Activated naive CD4-positive, alpha-beta T cell treated with anti-CD3 and anti-CD28 coated beads, Interleukin-2, amount 50 U/mL, for 72 hours (primary cell): ENCODE measurements around the gene PRKN. TPM values are rescaled to one million over a fixed set of nuclear protein-coding genes. Genes with fewer than 3 reads are reported as not detected.

ENCODE experiments used
- ATAC-seq, 2 donors: fragments of 150-1000 bp; cut with Tn5 transposase; 2 replicates each; pipeline ENCODE4 v1.10.0; 2021; ENCODE audit warnings: mild to moderate bottlenecking in 2 of 2, moderate library complexity in 2 of 2
- DNase-seq, 2 donors: peaks; one replicate each; pipeline ENCODE4 v3.0.0; 2021 to 2022; ENCODE audit warnings: low spot score in 2 of 2
- H3K27ac Mint-ChIP-seq, 2 donors: one replicate each; pipeline ENCODE4 v1.8.0; 2022; ENCODE audit warnings: mild to moderate bottlenecking in 2 of 2, mixed read lengths in 2 of 2
- H3K36me3 Mint-ChIP-seq, 2 donors: one replicate each; pipeline ENCODE4 v1.8.0; 2022; ENCODE audit warnings: mixed read lengths in 2 of 2
- H3K9me3 Mint-ChIP-seq, 2 donors: one replicate each; pipeline ENCODE4 v1.8.0; 2022; ENCODE audit warnings: mixed read lengths in 2 of 2
- total RNA-seq, 2 donors: library from RNA; stranded (reverse); gene quantifications; one replicate each; pipeline ENCODE4 v1.2.3, GENCODE V29; 2022

The PRKN gene
- total RNA-seq, 2 donors from 2014 or later, result 0.57 to 4.1 TPM

DNA sequence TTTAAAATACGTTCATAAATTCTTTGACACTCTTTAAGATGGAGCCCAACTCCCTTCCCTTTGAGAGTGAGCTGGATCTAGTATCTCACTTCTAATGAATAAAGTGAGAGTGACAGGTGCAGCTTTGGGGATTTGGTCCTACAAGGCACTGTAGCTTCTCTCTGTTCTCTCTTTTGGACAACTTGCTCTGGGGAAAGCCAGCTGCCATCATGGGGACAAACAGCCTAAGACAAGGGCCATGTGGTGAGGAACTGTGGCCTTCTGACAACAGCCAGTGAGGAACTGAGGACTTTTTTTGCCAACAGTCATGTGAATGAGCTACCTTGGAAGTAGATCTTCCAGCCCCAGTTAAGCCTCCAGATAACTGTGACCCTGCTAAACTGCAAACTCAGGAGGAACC lies 1180.9 kb downstream of the PRKN start:
- H3K36me3 Mint-ChIP-seq, result peaks cover 0 to 5% of the 10 kb centered on the region in 2 donors
- H3K27ac Mint-ChIP-seq, result no peak overlapping the region
- no peak for ATAC-seq

DNA sequence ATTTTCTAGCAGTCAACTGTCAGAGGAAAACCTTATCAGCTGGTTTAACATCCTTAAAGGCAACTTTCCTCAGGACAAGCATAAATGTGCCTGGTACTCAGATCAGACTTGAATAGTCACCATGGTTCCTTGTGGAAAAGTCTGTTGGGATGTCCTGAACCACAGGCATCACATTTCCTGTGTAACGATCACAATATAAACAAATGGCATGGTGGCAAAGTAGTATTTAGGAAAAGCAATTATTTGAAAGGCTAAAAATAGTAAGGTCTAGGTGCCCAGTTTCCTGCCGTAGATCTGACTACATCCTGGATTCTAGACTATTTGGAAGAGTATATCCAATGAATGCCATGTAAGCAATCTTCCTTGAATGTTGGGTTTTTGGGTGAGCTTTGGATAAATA lies 1181.8 kb downstream of the PRKN start:
- H3K9me3 Mint-ChIP-seq, result no peaks in the 10 kb centered on the region

More for the DNA sequence above, 1180.9 kb downstream of the PRKN start:
- DNase-seq, result no peak
- H3K9me3 Mint-ChIP-seq, result peaks cover 0 to 4% of the 10 kb centered on the region in 2 donors

DNA sequence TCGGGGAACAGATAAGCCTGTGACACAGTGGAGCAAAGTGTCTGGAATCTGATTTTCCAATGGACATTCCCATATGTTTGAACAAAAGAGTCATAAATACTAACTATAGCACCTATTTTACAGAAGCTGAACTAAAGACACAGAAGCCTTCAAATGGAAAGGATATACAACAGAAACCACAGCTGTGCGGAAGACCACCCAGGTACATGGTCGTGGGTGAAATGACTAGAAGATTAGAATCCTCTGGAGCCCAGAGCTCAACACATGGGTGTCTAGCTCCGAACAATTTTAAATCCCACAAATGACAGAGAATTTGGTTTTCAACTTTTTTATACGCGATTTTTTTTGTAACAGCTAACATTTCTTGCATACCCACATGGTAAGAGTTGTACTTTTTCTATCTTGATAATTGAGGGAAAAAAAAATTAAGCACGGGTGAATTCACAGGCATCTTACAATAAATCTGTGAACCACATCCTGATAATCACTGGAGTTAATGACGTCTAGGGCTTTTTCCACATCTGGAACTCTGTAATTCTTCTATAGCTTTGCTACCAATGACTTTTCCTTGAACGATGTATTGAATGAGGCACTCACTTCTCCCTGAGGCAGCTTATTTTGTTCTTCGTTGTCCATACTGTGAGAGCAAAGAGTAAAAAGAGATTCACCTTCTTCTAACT lies 1182.6 kb downstream of the PRKN start:
- H3K9me3 Mint-ChIP-seq, result no peaks in the 10 kb centered on the region
- no peaks in the 10 kb centered on the region for H3K36me3 Mint-ChIP-seq
- ATAC-seq (no peak), DNase-seq (no peak)
- H3K27ac Mint-ChIP-seq, result no peak overlapping the region

More for the DNA sequence above, 1181.8 kb downstream of the PRKN start:
- no peaks in the 10 kb centered on the region for H3K36me3 Mint-ChIP-seq
- ATAC-seq (no peak), DNase-seq (no peak)
- H3K27ac Mint-ChIP-seq, result no peak overlapping the region

DNA sequence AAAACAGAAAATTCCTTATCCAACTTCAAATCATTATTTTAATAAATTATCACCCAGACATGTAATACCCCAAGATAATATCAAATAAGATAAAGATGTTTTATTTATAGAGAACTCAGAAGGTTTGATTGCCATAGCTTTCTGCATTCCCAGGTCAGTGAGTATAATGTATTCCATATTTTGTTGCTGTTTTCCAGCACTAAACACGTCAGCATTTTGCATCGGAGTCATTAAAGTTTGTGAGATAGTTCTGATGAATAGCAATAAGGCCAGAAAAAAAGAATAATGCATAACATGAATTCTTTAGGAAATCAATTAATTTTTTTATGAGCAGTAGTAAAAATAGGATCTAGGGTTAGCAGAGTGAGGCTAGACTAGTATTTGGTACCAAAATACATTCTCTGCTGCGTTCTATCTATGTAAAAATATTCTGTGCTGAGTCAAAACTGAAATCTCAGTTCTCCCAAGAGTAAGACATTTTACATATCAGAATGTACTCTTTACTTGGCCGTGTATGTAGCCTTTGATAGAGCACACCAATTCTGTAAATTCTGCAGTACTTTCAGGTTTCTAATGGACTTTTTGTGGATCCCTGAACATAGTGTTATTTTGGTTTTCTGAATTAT lies 1183.8 kb downstream of the PRKN start:
- H3K9me3 Mint-ChIP-seq, result no peaks in the 10 kb centered on the region
- ATAC-seq (no peak), DNase-seq (no peak)
- no peak overlapping the region for H3K27ac Mint-ChIP-seq
- H3K36me3 Mint-ChIP-seq, result no peaks in the 10 kb centered on the region

DNA sequence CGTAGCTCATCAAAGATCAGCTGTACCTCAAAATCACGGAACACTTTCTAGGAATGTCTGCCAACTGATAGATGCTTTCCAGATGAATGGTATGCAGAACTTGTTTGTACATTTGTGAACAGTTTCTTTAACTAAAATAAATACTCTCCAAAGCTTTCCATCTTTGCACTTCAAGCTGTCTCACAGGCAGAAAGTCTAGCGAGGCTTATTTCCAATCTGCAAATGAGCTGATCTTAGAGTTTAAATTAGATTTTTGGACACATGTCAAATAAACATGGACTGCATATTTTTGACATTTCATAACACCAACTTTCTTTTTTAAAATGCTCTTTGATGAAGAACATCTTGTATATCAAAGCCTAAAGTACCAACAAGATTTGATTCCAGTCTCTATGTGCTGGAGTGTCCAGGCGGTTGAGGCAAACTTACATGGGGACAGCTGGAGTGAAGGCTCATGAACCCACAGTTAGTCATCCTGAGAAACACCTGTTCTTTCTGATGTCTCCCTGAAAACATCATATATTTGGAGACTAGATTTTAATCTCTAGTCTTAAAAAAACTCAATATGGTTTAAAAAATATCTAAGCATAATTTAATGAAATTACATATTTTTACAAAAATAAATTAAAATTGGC lies 1185.1 kb downstream of the PRKN start:
- Mint-ChIP-seq H3K36me3 (no peaks in the 10 kb centered on the region), H3K27ac (no peak overlapping the region), H3K9me3 (no peaks in the 10 kb centered on the region)
- DNase-seq (no peak), ATAC-seq (no peak)

DNA sequence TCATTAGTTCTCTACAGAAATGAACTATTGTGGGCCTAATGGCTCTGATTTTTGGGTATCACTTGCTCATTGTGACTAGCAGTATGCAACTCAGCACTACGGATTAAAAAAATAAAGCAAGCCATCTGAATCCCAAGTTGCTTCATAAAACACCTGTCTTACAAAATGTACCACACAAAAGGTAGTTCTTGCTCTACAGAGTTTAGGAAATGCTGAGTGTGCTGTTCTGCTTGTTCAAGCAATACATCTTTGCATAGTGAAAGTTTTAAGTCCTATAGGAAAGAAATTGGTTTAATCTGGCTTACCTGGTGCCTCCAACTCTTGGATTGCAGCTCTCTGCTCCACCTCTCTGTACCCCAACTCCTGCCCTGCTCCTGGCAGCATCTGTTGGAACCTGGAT lies 1187.0 kb downstream of the PRKN start:
- ATAC-seq (no peak), DNase-seq (no peak)
- H3K27ac Mint-ChIP-seq, result no peak overlapping the region
- no peaks in the 10 kb centered on the region for H3K36me3 Mint-ChIP-seq
- H3K9me3 Mint-ChIP-seq, result no peaks in the 10 kb centered on the region

DNA sequence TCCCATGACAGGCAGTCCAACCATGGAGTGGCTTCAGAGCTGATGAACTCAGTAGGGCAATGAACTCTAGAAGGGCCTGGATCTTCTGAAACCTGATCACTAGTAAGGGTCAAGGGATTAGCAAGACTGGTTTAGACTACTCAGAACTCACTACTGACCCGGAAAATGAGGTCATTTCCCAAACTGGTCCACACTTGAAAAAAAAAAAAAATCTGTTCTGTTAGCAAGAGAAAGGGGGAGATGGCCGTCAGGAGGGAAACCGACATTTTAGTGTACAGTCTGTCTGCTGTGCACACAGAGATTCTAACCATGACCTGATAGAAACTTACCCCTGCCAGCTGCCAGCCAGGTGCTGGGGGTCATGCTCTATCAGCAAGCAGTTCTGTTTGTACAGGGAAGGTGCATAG lies 1191.3 kb downstream of the PRKN start:
- H3K9me3 Mint-ChIP-seq, result no peaks in the 10 kb centered on the region
- ATAC-seq (no peak), DNase-seq (no peak)
- no peaks in the 10 kb centered on the region for H3K36me3 Mint-ChIP-seq
- H3K27ac Mint-ChIP-seq, result no peak overlapping the region

DNA sequence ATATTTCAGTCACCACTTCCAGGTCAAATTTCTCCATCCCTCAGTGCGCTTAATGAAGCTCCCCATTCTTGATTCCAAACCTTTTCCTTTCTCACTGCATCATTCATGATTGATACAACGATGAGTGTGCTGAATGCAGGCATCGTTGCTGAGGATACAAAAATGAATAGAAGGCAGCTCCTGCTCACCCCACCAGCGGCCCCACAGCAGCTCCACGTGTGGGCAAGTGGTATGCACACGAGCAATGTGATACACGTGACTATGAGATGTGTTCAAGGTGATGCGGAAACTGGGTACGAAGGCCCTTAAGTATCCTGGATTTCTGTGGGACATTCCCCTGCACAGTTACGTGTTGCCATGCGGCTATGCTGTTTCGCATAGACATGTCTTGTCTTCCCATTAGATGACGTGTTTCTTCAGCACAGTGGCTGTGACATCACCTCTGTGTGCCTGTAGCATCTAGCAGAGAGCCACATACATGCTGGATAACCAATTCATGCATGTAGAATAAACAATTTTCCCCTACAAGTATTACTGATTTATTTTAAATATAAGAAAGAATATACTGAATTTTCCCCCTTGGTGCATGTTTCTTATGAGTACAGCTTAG lies 1193.2 kb downstream of the PRKN start:
- Mint-ChIP-seq H3K27ac (no peak overlapping the region), H3K36me3 (no peaks in the 10 kb centered on the region), H3K9me3 (no peaks in the 10 kb centered on the region)
- ATAC-seq, result no peak
- DNase-seq, result no peak

DNA sequence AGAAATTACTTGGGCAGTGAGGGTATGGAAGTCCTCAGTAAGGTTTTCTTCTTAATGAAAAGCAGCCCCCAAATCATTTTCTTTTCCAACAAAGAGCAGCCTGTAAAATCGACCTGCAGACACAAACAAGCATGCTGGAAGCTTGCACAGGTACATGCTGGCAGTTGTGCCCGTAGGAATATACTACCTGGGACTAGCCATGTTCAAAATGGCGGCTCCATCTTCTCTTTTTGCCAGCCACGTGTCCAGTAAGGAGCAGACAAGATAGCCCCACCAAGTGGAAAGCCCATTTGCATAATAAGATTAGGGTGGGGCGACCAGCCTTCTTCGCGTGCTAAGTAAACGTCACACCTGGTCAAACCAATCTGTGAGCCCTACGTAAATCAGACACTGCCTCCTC lies 1194.3 kb downstream of the PRKN start:
- Mint-ChIP-seq H3K9me3 (no peaks in the 10 kb centered on the region), H3K27ac (no peak overlapping the region), H3K36me3 (no peaks in the 10 kb centered on the region)
- DNase-seq, result no peak
- ATAC-seq, result no peak

DNA sequence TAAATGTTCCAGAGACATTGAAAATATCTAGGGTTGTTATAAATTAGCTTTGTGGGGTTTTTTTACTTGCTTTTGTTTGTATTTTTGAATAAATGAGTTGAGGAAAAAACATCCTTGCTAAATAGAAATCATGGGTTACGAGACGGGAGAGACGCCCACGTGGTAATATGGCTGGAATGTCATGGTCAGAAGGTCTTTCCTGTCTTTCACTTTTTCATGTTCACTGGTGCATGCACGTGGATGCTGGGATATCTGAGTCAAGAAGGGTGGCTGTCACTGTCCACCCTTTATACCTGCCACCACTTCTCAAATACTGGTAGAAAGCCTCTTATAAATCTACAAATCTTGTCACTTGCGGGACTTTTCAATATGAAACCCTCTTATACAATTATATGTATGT lies 1195.0 kb downstream of the PRKN start:
- ATAC-seq (no peak), DNase-seq (no peak)
- no peaks in the 10 kb centered on the region for H3K9me3 Mint-ChIP-seq

DNA sequence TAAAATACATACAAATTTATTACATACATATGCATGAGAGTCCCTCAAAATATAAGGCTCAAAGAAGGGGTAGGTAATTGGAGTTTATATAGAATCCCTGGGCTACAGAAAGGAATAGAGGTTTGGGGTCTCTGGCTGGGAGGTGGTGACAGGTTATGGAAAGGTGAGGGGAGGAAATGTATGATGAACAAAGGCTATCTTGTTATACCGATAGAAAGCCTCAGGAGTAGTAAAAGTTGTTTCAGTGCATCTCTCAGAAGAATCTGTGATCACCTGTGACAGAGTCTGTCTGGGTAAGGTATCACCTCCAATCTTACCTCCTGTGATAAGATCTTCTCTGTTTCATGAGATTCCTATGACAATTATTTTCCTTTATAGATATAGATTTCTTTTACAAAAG lies 1200.8 kb downstream of the PRKN start:
- no peak for ATAC-seq
- H3K27ac Mint-ChIP-seq, result no peak overlapping the region
- H3K36me3 Mint-ChIP-seq, result no peaks in the 10 kb centered on the region
- H3K9me3 Mint-ChIP-seq, result no peaks in the 10 kb centered on the region
- DNase-seq, result no peak

More for the DNA sequence above, 1195.0 kb downstream of the PRKN start:
- Mint-ChIP-seq H3K36me3 (no peaks in the 10 kb centered on the region), H3K27ac (no peak overlapping the region)

DNA sequence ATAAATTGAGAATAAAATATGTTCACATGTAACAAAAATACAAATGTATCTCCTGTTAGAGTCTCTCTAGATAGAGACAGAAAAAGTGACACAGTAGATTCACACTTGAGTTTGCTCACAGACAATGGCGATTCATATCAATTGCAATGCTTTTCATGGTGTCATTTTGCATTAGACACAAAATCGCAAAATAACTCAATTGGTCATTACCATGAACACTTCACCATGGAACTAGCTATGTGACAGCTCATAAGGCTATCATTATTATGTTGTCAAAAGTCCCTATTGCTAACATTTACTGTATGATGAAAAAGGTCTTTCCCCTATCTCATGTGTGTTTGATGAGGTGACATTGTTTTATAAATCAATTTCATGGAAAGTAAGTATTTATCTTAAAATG lies 1204.2 kb downstream of the PRKN start:
- DNase-seq, result no peak
- ATAC-seq, result no peak
- H3K27ac Mint-ChIP-seq, result no peak overlapping the region
- no peaks in the 10 kb centered on the region for H3K36me3 Mint-ChIP-seq
- H3K9me3 Mint-ChIP-seq, result peaks cover 0 to 4% of the 10 kb centered on the region in 2 donors

DNA sequence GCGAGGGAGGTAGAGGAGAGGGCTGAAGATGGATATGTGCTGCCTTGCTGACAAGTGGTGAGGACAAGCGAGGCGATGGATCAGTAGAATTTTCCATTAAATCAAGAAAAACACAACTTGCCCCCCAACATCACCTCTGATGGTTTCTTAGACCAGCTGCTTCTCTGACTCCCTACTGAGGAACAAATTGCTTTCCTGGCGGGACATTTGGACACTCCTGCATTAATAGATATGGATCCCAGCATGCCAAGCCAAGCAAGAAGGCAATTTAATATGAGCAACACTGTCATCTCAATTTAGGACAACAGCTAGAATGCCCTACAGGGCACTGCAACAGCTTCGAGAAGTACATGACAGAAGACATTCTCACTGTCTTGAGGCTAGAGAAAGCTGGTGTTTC lies 1205.3 kb downstream of the PRKN start:
- no peak for ATAC-seq
- peaks cover 0 to 4% of the 10 kb centered on the region in 2 donors for H3K9me3 Mint-ChIP-seq
- no peak overlapping the region for H3K27ac Mint-ChIP-seq
- no peak for DNase-seq
- H3K36me3 Mint-ChIP-seq, result no peaks in the 10 kb centered on the region

DNA sequence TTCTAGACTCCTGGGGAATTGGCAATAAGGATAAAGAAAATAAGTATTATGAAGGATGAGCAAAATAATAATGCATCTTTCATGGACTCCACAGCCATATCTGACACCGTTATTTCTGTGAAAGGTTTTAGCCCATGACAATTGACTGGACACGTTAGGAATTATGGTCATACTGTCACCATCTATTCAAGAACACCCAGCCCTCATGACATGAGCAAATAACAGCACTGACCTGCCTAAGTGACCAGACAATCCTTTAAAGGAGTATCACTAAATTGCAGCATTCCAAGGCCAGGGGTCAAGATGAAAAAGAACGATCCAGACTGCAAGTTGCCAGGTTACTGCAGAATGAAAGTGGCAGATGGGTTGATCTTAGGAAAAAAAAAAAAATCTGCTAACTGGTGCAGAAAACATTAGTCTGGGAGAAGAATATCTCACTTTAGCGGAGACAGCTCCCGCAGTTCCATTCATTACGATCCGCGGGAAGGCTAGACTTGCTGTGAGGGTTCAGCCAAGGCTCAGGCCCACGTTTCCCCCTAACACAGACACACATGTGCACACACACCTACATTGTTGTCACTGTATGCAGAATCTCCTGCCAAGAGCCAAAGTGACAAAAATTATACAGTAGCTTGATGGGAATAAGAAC lies 1216.0 kb downstream of the PRKN start:
- no peak overlapping the region for H3K27ac Mint-ChIP-seq
- DNase-seq, result no peak

DNA sequence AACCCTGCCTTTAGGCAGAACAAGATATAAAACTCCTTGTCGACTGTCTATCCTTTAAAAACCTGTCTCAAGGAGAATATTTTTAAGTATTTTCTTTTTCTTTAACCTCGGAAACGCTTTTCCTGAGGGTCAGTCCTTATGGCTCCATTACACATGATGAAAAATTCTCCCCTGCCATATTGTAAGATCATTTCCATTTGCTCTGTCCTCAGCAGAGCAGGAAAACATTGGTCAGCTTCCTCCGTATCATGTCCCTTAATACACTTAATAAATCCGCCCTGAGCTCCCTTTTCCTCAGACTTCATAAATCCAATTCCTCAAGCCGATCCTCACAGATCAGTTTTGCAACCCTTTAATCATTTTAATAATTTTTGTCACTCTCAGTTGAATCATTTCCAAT lies 1219.2 kb downstream of the PRKN start:
- DNase-seq (no peak), ATAC-seq (no peak)
- Mint-ChIP-seq H3K36me3 (peaks cover 0 to 4% of the 10 kb centered on the region in 2 donors), H3K9me3 (peaks cover 4 to 7% of the 10 kb centered on the region in 2 donors), H3K27ac (no peak overlapping the region)

More for the DNA sequence above, 1216.0 kb downstream of the PRKN start:
- H3K36me3 Mint-ChIP-seq, result peaks cover 0 to 4% of the 10 kb centered on the region in 2 donors
- H3K9me3 Mint-ChIP-seq, result peaks cover 3 to 4% of the 10 kb centered on the region in 2 donors
- no peak for ATAC-seq

DNA sequence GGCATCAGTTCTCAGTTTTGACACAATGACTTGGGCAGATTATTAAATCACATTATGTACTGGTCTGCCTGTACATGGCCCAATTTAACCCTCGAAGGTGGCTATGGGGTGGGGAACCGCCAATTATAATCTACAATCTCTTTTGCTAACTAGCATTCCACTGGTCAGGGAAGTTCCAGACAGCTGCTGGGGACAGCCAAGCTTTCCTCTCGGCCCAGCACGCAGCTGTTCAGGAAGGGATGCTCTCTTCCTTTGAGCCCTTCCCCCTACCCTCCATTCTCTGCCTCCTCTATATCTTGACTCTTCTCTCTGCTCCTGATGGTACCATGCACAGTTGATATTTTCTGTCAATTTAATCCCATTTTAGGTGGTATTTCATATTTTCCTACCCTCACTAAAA lies 1220.2 kb downstream of the PRKN start:
- H3K36me3 Mint-ChIP-seq, result peaks cover 0 to 4% of the 10 kb centered on the region in 2 donors
- H3K27ac Mint-ChIP-seq, result no peak overlapping the region
- ATAC-seq (no peak), DNase-seq (no peak)
- H3K9me3 Mint-ChIP-seq, result peaks cover 4 to 7% of the 10 kb centered on the region in 2 donors

DNA sequence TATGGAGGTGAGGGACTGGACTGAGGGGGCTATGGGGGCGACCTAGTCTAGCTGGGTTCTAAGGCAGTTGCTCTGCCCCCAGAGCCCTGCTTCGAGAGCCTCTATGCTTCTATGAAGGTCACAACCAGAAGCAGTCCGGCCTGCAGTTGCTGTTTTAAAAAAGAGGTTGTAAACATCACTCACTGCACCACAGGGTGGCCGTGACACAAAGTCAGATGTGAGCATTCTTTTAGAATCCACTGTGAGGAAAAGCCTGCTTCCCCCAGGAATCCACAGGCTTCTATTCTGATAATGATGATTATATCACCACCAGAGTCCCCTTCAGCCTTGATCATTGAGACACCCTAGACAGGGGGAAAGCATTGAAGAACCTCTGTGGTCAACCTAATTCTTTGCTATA lies 1224.0 kb downstream of the PRKN start:
- no peak for DNase-seq
- H3K36me3 Mint-ChIP-seq, result no peaks in the 10 kb centered on the region
- H3K27ac Mint-ChIP-seq, result no peak overlapping the region
- no peak for ATAC-seq
- H3K9me3 Mint-ChIP-seq, result peaks cover 4 to 7% of the 10 kb centered on the region in 2 donors
